HCT116 (cell line): ENCODE data around the gene ZNF490.

Source experiments
- CTCF ChIP-seq, 3 experiments: fragments of 200-600 bp in 1 of 3; sonication (generic) in 1 of 3; IDR thresholded peaks in 2 of 3; conservative IDR thresholded peaks in 1 of 3; 2 replicates each; pipeline ENCODE4 v1.5.1; 2012 to 2017; ENCODE audit warnings: low read depth in 2 of 3, low read length in 2 of 3, antibody characterized with exemption in 1 of 3, borderline replicate concordance in 1 of 3, control low read depth in 1 of 3, mild to moderate bottlenecking in 1 of 3, mixed read lengths in 1 of 3, mixed run types in 1 of 3, moderate library complexity in 1 of 3; ENCODE audit not compliant: insufficient read depth in 1 of 3
- POLR2A ChIP-seq: IDR thresholded peaks from 2 replicates; pipeline ENCODE4 v1.7.0; 2011; ENCODE audit warnings: borderline replicate concordance; ENCODE audit not compliant: insufficient read depth, insufficient read length; ENCODE audit errors: extremely low read depth
- RAD21 ChIP-seq: IDR thresholded peaks from 2 replicates; pipeline ENCODE4 v1.6.1; 2012; ENCODE audit warnings: low read depth, mild to moderate bottlenecking
- ZNF274 ChIP-seq: fragments of 200-500 bp; sonication (Bioruptor generic); IDR thresholded peaks from 2 replicates; pipeline ENCODE4 v1.6.1; 2014; ENCODE audit warnings: mild to moderate bottlenecking, low read depth, low read length, inconsistent platforms

GRCh38 chr19:12551060-12551832 lies 59.4 kb downstream of the ZNF490 start, which contains the start of gene ZNF564:
- peak; percentile 65 for TF ChIP-seq POLR2A
- no peak for TF ChIP-seq RAD21
- TF ChIP-seq ZNF274, result no peak
- no peak for TF ChIP-seq CTCF (IDR thresholded peaks at IDR 0.05 in 2 of 3, conservative IDR thresholded peaks at IDR 0.05 in 1 of 3; ENCODE audit: borderline replicate concordance in 1 of 3, insufficient read depth in 1 of 3, low read depth in 2 of 3, low read length in 2 of 3)
